Activated CD4-positive, alpha-beta T cell treated with anti-CD3 and anti-CD28 coated beads, Interleukin-2, amount 50 U/mL, for 24 hours (primary cell): ENCODE data around the gene FBXO2.

Experiments
- DNase-seq, 2 donors: peaks; one replicate each; pipeline ENCODE4 v3.0.0-alpha.2; 2020; ENCODE audit warnings: low read depth in 1 of 2, low spot score in 1 of 2

Gene FBXO2

GRCh38 chr1:11654137-11654938 lies at the start of gene FBXO2, which contains the start of gene FBXO44:
Gene FBXO2 (minus strand): TSS chr1:11654429. CDS start chr1:11654340, 89 bp downstream.
Gene FBXO44 (plus strand): TSS chr1:11654877. CDS start chr1:11655836, 959 bp downstream.
- DNase-seq: peak; percentile 41 to 42

- no peak for DNase-seq
Measured at GRCh38 chr1:11703357-11704193, 49.3 kb upstream of the FBXO2 start.

GRCh38 chr1:11701981-11702803 lies 48.0 kb upstream of the FBXO2 start:
- DNase-seq: no peak

- no peak for DNase-seq
Measured at GRCh38 chr1:11701551-11701961, 47.3 kb upstream of the FBXO2 start.

GRCh38 chr1:11700601-11701467 lies 46.6 kb upstream of the FBXO2 start:
- DNase-seq: no peak

- no peak for DNase-seq
Measured at GRCh38 chr1:11697893-11698210, 43.6 kb upstream of the FBXO2 start.

GRCh38 chr1:11697188-11697892 lies 43.1 kb upstream of the FBXO2 start:
- DNase-seq: no peak

- no peak for DNase-seq
Measured at GRCh38 chr1:11695861-11696260, 41.6 kb upstream of the FBXO2 start.

- no peak for DNase-seq
Measured at GRCh38 chr1:11693917-11694316, 39.7 kb upstream of the FBXO2 start.

GRCh38 chr1:11693024-11693590 lies 38.9 kb upstream of the FBXO2 start:
- peak in 1 of 2 donors; percentile 20 for DNase-seq

GRCh38 chr1:11691928-11692711 lies 37.9 kb upstream of the FBXO2 start:
- no peak for DNase-seq

GRCh38 chr1:11691302-11691914 lies 37.2 kb upstream of the FBXO2 start, which contains the start of gene DRAXIN:
Gene DRAXIN (plus strand): TSS chr1:11691710. CDS start chr1:11706259, 14,549 bp downstream.
- DNase-seq: no peak

- no peak for DNase-seq
Measured at GRCh38 chr1:11690397-11691301, 36.4 kb upstream of the FBXO2 start.

- no peak for DNase-seq
Measured at GRCh38 chr1:11688506-11688905, 34.3 kb upstream of the FBXO2 start.

GRCh38 chr1:11685210-11685752 lies 31.1 kb upstream of the FBXO2 start:
- no peak for DNase-seq

GRCh38 chr1:11684070-11684469 lies 29.8 kb upstream of the FBXO2 start:
- no peak for DNase-seq

GRCh38 chr1:11682799-11683198 lies 28.6 kb upstream of the FBXO2 start:
- DNase-seq: no peak
